Type B pancreatic cell (in vitro differentiated cells): ENCODE results near the gene E2F4. TPM values are rescaled to one million over a fixed set of nuclear protein-coding genes. Genes with fewer than 3 reads are reported as not detected.

Experiments used
- DNase-seq: peaks from one replicate; pipeline ENCODE4 v3.0.0; 2021; ENCODE audit warnings: mixed read lengths; ENCODE audit not compliant: unreplicated experiment; ENCODE audit errors: extremely low spot score
- H3K27ac Mint-ChIP-seq: 2 replicates; pipeline ENCODE4 v1.8.0; 2021; ENCODE audit warnings: mild to moderate bottlenecking, mixed read lengths
- H3K27me3 Mint-ChIP-seq: 2 replicates; pipeline ENCODE4 v1.8.0; 2021; ENCODE audit warnings: mixed read lengths
- H3K36me3 Mint-ChIP-seq: 2 replicates; pipeline ENCODE4 v1.8.0; 2021; ENCODE audit warnings: mixed read lengths
- H3K4me1 Mint-ChIP-seq: one replicate; pipeline ENCODE4 v1.8.0; 2021; ENCODE audit warnings: mixed read lengths; ENCODE audit not compliant: unreplicated experiment
- H3K4me3 Mint-ChIP-seq: 2 replicates; pipeline ENCODE4 v1.8.0; 2021; ENCODE audit warnings: mild to moderate bottlenecking, mixed read lengths
- H3K9me3 Mint-ChIP-seq: 2 replicates; pipeline ENCODE4 v1.8.0; 2021; ENCODE audit warnings: mixed read lengths
- CTCF ChIP-seq: fragments of 200-600 bp; sonication (generic); conservative IDR thresholded peaks from 2 replicates; pipeline ENCODE4 v1.5.0; 2021; ENCODE audit warnings: antibody characterized with exemption, mild to moderate bottlenecking
- total RNA-seq: library from RNA; stranded (reverse); gene quantifications from 2 replicates; pipeline ENCODE4 v1.2.1, GENCODE V29; 2021; ENCODE audit warnings: low replicate concordance

The E2F4 gene
- total RNA-seq, 1 donor from 2014 or later, result 84.5 TPM

GRCh38 chr16:67150833-67151396 lies 41.0 kb upstream of the E2F4 start, which contains the start of gene B3GNT9:
TSS of gene B3GNT9 (minus strand) at chr16:67150998. CDS start at chr16:67150485, 513 bp downstream.
- Mint-ChIP-seq H3K4me3 (peak within 1 kb of the TSS; percentile 85), H3K9me3 (no peaks in the 10 kb centered on the region), H3K4me1 (no peaks in the 10 kb centered on the region), H3K27ac (peak within 1 kb of the TSS; percentile 51), H3K36me3 (peaks cover 10% of the 10 kb centered on the region), H3K27me3 (peaks cover 48% of the 10 kb centered on the region)
- TF ChIP-seq CTCF, result no peak
- DNase-seq, result no peak

GRCh38 chr16:67151431-67152097 lies 40.4 kb upstream of the E2F4 start:
- H3K4me1 Mint-ChIP-seq, result no peaks in the 10 kb centered on the region
- peak overlapping the region; percentile 51 for H3K27ac Mint-ChIP-seq
- TF ChIP-seq CTCF, result no peak
- H3K9me3 Mint-ChIP-seq, result no peaks in the 10 kb centered on the region
- peak overlapping the region; percentile 85 for H3K4me3 Mint-ChIP-seq
- peaks cover 55% of the 10 kb centered on the region for H3K27me3 Mint-ChIP-seq
- no peak for DNase-seq
- H3K36me3 Mint-ChIP-seq, result peaks cover 5% of the 10 kb centered on the region

GRCh38 chr16:67154578-67155294 lies 37.2 kb upstream of the E2F4 start:
- no peak for TF ChIP-seq CTCF
- DNase-seq, result no peak
- Mint-ChIP-seq H3K36me3 (no peaks in the 10 kb centered on the region), H3K9me3 (no peaks in the 10 kb centered on the region), H3K4me1 (no peaks in the 10 kb centered on the region), H3K27me3 (peaks cover 78% of the 10 kb centered on the region), H3K27ac (no peak overlapping the region), H3K4me3 (peak overlapping the region; percentile 79)

- peak; percentile 99 for TF ChIP-seq CTCF
- H3K4me1 Mint-ChIP-seq, result no peaks in the 10 kb centered on the region
These were observed 36.4 kb upstream of the E2F4 start for GRCh38 chr16:67155295-67156142.

GRCh38 chr16:67156143-67156844 lies 35.7 kb upstream of the E2F4 start:
- Mint-ChIP-seq H3K4me3 (no peak overlapping the region), H3K9me3 (no peaks in the 10 kb centered on the region), H3K36me3 (no peaks in the 10 kb centered on the region), H3K27me3 (peaks cover 88% of the 10 kb centered on the region), H3K4me1 (peaks cover 3% of the 10 kb centered on the region), H3K27ac (no peak overlapping the region)
- DNase-seq, result no peak
- TF ChIP-seq CTCF, result no peak

More at GRCh38 chr16:67155295-67156142, 36.4 kb upstream of the E2F4 start:
- peak; percentile 94 for DNase-seq
- no peaks in the 10 kb centered on the region for H3K9me3 Mint-ChIP-seq
- H3K36me3 Mint-ChIP-seq, result no peaks in the 10 kb centered on the region
- no peak overlapping the region for H3K27ac Mint-ChIP-seq
- H3K4me3 Mint-ChIP-seq, result peak overlapping the region; percentile 79
- peaks cover 85% of the 10 kb centered on the region for H3K27me3 Mint-ChIP-seq
